ENCODE measurements around the gene GIPC1.

GIPC1 gene

DNA sequence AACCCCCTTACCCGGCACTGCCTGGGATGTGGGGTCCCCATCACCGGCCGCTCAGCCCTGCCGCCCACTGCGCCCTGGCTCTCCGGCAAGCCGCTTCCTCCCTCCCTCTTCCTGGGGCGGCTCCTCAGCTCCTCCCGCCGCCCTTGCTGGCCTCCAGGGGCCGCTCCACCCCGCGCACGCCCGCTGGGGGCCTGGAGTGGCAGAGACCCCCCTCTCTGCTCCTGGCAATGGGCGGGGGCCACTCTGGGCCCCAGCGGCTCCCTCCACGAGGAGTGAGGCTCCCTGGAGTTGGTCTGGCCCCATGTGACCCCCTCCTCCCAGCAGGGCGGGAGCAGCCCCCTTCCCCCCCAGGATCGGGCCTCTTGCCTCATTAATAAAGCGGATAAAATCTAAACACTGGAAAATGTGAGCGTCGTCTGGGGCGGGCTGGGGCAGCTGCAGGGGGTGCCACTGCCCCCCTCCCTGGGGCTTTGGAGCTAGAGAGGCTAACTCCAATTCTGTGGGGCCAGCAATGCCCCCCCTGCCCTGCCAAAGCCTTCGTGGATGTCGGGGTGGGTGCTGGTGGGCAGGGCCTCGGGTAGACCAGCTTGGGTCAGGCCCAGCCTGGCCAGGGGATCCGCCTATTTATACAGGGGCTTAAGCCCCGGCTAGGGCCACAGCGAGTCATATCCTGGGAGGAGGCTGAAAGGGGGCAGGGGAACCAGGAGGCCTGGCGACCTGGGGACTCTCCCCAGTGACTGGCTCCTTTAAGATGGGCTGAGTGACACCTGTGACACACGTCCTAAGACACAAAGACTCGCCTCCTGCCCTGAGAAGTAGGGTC, 20.5 kb downstream of the GIPC1 start, which contains the start of gene PTGER1:
PTGER1 (minus strand) TSS at position 104 of the 823 bp plus-strand sequence. CDS start 1,034 bp downstream, outside the sequence.
- no peak within 1 kb of the TSS for H3K23ac ChIP-seq (ENCODE audit: low read length in 2 of 2)
- peak within 1 kb of the TSS; percentile 9 to 12 for H3K4ac ChIP-seq (ENCODE audit: low read depth in 1 of 2, low read length in 2 of 2)
- peaks cover 33 to 78% of the 10 kb centered on the region in 2 experiments for H3K36me3 ChIP-seq (ENCODE audit: control insufficient read depth in 1 of 2, insufficient read depth in 2 of 2, low read depth in 1 of 2, low read length in 2 of 2)
- no peak within 1 kb of the TSS for H3K4me3 ChIP-seq (ENCODE audit: insufficient read depth in 1 of 2, low read depth in 1 of 2, low read length in 2 of 2)
- peak; percentile 61 for DNase-seq
- no peak within 1 kb of the TSS for H3K27ac ChIP-seq (ENCODE audit: low read length, poor library complexity, severe bottlenecking)
- peak within 1 kb of the TSS; percentile 79 for H4K91ac ChIP-seq (ENCODE audit: low read length)
- H3K27me3 ChIP-seq (ENCODE audit: control insufficient read depth in 1 of 2, insufficient read depth in 1 of 2, low read length in 2 of 2): peaks cover 0 to 17% of the 10 kb centered on the region in 2 experiments
- H3K14ac ChIP-seq (ENCODE audit: low read length in 2 of 2): peak within 1 kb of the TSS in 1 of 2 experiments; percentile 62
- no peak within 1 kb of the TSS for H2BK5ac ChIP-seq (ENCODE audit: low read depth, low read length, poor library complexity, severe bottlenecking)
- peak within 1 kb of the TSS; percentile 84 for H4K8ac ChIP-seq (ENCODE audit: low read length)
- peaks cover 17% of the 10 kb centered on the region for H3K79me1 ChIP-seq (replicated peaks; ENCODE audit: low read length, poor library complexity, severe bottlenecking)
- peak within 1 kb of the TSS in 1 of 2 experiments; percentile 73 for H2BK12ac ChIP-seq (ENCODE audit: low read length in 2 of 2)
- H3K9ac ChIP-seq (ENCODE audit: low read length): no peak within 1 kb of the TSS
- no peak within 1 kb of the TSS for H2AFZ ChIP-seq (ENCODE audit: low read depth, low read length)
- no peaks in the 10 kb centered on the region for H3K9me3 ChIP-seq (ENCODE audit: control insufficient read depth, low read length)
- H3K18ac ChIP-seq (ENCODE audit: low read depth in 1 of 2, low read length in 2 of 2): peak within 1 kb of the TSS; percentile 78 to 82
- H3K4me1 ChIP-seq (ENCODE audit: control insufficient read depth, insufficient read depth, low read depth, low read length): peaks cover 58% of the 10 kb centered on the region
- H3K4me2 ChIP-seq (ENCODE audit: low read length, poor library complexity, severe bottlenecking): peak within 1 kb of the TSS; percentile 66
- H2BK15ac ChIP-seq (ENCODE audit: low read depth, poor library complexity, severe bottlenecking): no peak within 1 kb of the TSS
- WGBS: 15% methylated on average over 32 of the region's 33 CpGs
- H2BK120ac ChIP-seq (ENCODE audit: low read depth, low read length): peak within 1 kb of the TSS; percentile 81
- H2AK5ac ChIP-seq (ENCODE audit: low read length, severe bottlenecking): peak within 1 kb of the TSS; percentile 68

DNA sequence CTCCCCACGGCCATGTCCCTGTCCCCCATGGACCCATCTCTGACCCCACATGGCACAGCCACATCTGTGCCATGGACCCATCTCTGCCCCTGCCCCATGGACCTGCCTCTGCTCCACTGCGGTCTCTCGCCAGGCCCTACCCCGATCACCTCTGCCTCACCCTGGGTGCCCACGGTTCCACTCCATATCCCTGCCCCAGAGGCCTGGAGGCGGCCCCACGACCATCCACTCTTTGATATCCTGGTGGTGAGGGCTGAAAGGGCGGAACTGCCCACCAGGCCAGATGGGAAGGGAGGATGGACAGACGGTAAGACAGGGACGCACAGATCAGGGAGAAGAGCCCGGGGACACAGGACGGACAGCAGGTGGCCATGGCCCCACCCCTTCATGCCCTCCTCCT, 21.1 kb downstream of the GIPC1 start:
- H3K4ac ChIP-seq (ENCODE audit: low read depth in 1 of 2, low read length in 2 of 2): peak overlapping the region in 1 of 2 experiments; percentile 12
- H3K27ac ChIP-seq (ENCODE audit: low read length, poor library complexity, severe bottlenecking): no peak overlapping the region
- peak overlapping the region; percentile 41 for H4K8ac ChIP-seq (ENCODE audit: low read length)
- H2BK12ac ChIP-seq (ENCODE audit: low read length in 2 of 2): peak overlapping the region in 1 of 2 experiments; percentile 51
- no peak for DNase-seq
- no peak overlapping the region for H3K4me3 ChIP-seq (ENCODE audit: insufficient read depth in 1 of 2, low read depth in 1 of 2, low read length in 2 of 2)
- peaks cover 0 to 17% of the 10 kb centered on the region in 2 experiments for H3K27me3 ChIP-seq (ENCODE audit: control insufficient read depth in 1 of 2, insufficient read depth in 1 of 2, low read length in 2 of 2)
- no peak overlapping the region for H2AK5ac ChIP-seq (ENCODE audit: low read length, severe bottlenecking)
- no peaks in the 10 kb centered on the region for H3K9me3 ChIP-seq (ENCODE audit: control insufficient read depth, low read length)
- H3K4me2 ChIP-seq (ENCODE audit: low read length, poor library complexity, severe bottlenecking): no peak overlapping the region
- peak overlapping the region; percentile 42 for H2BK120ac ChIP-seq (ENCODE audit: low read depth, low read length)
- peak overlapping the region in 1 of 2 experiments; percentile 22 for H3K14ac ChIP-seq (ENCODE audit: low read length in 2 of 2)
- peaks cover 52% of the 10 kb centered on the region for H3K4me1 ChIP-seq (ENCODE audit: control insufficient read depth, insufficient read depth, low read depth, low read length)
- H2BK5ac ChIP-seq (ENCODE audit: low read depth, low read length, poor library complexity, severe bottlenecking): no peak overlapping the region
- peak overlapping the region in 1 of 2 experiments; percentile 77 for H3K18ac ChIP-seq (ENCODE audit: low read depth in 1 of 2, low read length in 2 of 2)
- peaks cover 16% of the 10 kb centered on the region for H3K79me1 ChIP-seq (replicated peaks; ENCODE audit: low read length, poor library complexity, severe bottlenecking)
- peaks cover 34 to 78% of the 10 kb centered on the region in 2 experiments for H3K36me3 ChIP-seq (ENCODE audit: control insufficient read depth in 1 of 2, insufficient read depth in 2 of 2, low read depth in 1 of 2, low read length in 2 of 2)
- 69% methylated on average over 12 of the region's 12 CpGs for WGBS
- H2BK15ac ChIP-seq (ENCODE audit: low read depth, poor library complexity, severe bottlenecking): no peak overlapping the region
- no peak overlapping the region for H3K23ac ChIP-seq (ENCODE audit: low read length in 2 of 2)
- H2AFZ ChIP-seq (ENCODE audit: low read depth, low read length): no peak overlapping the region
- peak overlapping the region; percentile 79 for H4K91ac ChIP-seq (ENCODE audit: low read length)
- no peak overlapping the region for H3K9ac ChIP-seq (ENCODE audit: low read length)

DNA sequence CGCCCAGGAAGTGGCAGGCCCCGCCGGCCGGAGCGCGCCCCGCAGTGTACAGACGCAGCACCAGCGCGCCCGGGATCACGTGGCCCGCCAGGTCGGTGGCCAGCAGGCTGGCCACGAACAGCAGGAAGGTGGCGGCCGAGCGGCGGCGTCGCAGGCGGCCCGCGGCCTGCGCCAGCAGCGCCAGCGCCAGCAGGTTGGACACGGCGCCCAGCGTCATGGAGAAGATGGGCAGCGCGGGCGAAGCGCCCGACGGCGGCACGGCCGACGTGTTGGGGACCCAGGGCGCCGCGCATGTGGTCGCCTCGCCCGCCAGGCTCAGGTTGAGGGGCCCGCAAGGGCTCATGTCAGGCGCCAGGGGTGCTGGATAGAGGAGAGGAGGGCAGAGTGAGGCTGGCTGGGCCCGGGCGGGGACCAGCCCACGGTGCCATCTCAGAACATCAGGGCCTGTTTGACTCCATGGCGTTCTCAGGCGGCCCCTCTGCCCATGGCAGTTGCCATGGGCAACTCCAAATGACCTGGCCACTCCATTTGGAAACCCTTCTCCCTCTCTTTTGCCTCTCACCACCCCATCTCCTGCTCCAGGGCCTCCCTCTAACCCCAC, 21.8 kb downstream of the GIPC1 start:
- 97% methylated on average over 51 of the region's 53 CpGs for WGBS
- Histone ChIP-seq H3K4me2 (ENCODE audit: low read length, poor library complexity, severe bottlenecking) (no peak overlapping the region), H3K36me3 (ENCODE audit: control insufficient read depth in 1 of 2, insufficient read depth in 2 of 2, low read depth in 1 of 2, low read length in 2 of 2) (peaks cover 34 to 78% of the 10 kb centered on the region in 2 experiments), H2BK120ac (ENCODE audit: low read depth, low read length) (no peak overlapping the region), H4K8ac (ENCODE audit: low read length) (no peak overlapping the region), H2AK5ac (ENCODE audit: low read length, severe bottlenecking) (no peak overlapping the region), H3K18ac (ENCODE audit: low read depth in 1 of 2, low read length in 2 of 2) (peak overlapping the region in 1 of 2 experiments; percentile 49), H3K9me3 (ENCODE audit: control insufficient read depth, low read length) (no peaks in the 10 kb centered on the region), H3K9ac (ENCODE audit: low read length) (no peak overlapping the region), H2BK15ac (ENCODE audit: low read depth, poor library complexity, severe bottlenecking) (no peak overlapping the region), H2AFZ (ENCODE audit: low read depth, low read length) (no peak overlapping the region), H2BK5ac (ENCODE audit: low read depth, low read length, poor library complexity, severe bottlenecking) (no peak overlapping the region), H3K14ac (ENCODE audit: low read length in 2 of 2) (no peak overlapping the region), H3K4ac (ENCODE audit: low read depth in 1 of 2, low read length in 2 of 2) (peak overlapping the region in 1 of 2 experiments; percentile 12), H4K91ac (ENCODE audit: low read length) (peak overlapping the region; percentile 35), H3K23ac (ENCODE audit: low read length in 2 of 2) (no peak overlapping the region), H2BK12ac (ENCODE audit: low read length in 2 of 2) (no peak overlapping the region), H3K27me3 (ENCODE audit: control insufficient read depth in 1 of 2, insufficient read depth in 1 of 2, low read length in 2 of 2) (peaks cover 0 to 17% of the 10 kb centered on the region in 2 experiments), H3K4me3 (ENCODE audit: insufficient read depth in 1 of 2, low read depth in 1 of 2, low read length in 2 of 2) (no peak overlapping the region), H3K79me1 (replicated peaks; ENCODE audit: low read length, poor library complexity, severe bottlenecking) (peaks cover 12% of the 10 kb centered on the region), H3K4me1 (ENCODE audit: control insufficient read depth, insufficient read depth, low read depth, low read length) (peaks cover 47% of the 10 kb centered on the region), H3K27ac (ENCODE audit: low read length, poor library complexity, severe bottlenecking) (no peak overlapping the region)
- DNase-seq: no peak
